ENCODE results near the gene TLK1.
"Not testable (repeated sequence)": the region's sequence is repeated elsewhere in the genome, so short reads cannot be mapped to it uniquely, and the experiment has no call there.

TLK1 gene

GRCh38 chr2:171100370-171100769 lies 60.3 kb downstream of the TLK1 start:
- no peak for TF ChIP-seq CTCF (IDR thresholded peaks at IDR 0.05; ENCODE audit: control insufficient read depth, extremely low read depth, insufficient read depth)
- no peak overlapping the region for H3K4me3 ChIP-seq (ENCODE audit: low read depth, low read length)

GRCh38 chr2:171098607-171099006 lies 62.1 kb downstream of the TLK1 start:
- no peak for DNase-seq (ENCODE audit: low read depth)
- no peak for TF ChIP-seq CTCF (IDR thresholded peaks at IDR 0.05; ENCODE audit: control insufficient read depth, extremely low read depth, insufficient read depth)
- H3K4me3 ChIP-seq (ENCODE audit: low read depth, low read length): no peak overlapping the region

More at GRCh38 chr2:171100370-171100769, 60.3 kb downstream of the TLK1 start:
- DNase-seq (ENCODE audit: low read depth): no peak

- no peak for TF ChIP-seq CTCF (IDR thresholded peaks at IDR 0.05; ENCODE audit: control insufficient read depth, extremely low read depth, insufficient read depth)
- DNase-seq (ENCODE audit: low read depth): no peak
Measured at GRCh38 chr2:171095014-171095582, 65.6 kb downstream of the TLK1 start.

GRCh38 chr2:171091517-171091916 lies 69.2 kb downstream of the TLK1 start:
- not testable (repeated sequence) for H3K4me3 ChIP-seq (ENCODE audit: low read depth, low read length); DNase-seq (ENCODE audit: low read depth)

More at GRCh38 chr2:171095014-171095582, 65.6 kb downstream of the TLK1 start:
- H3K4me3 ChIP-seq (ENCODE audit: low read depth, low read length): no peak overlapping the region

- TF ChIP-seq CTCF (IDR thresholded peaks at IDR 0.05; ENCODE audit: control insufficient read depth, extremely low read depth, insufficient read depth): no peak
- no peak overlapping the region for H3K4me3 ChIP-seq (ENCODE audit: low read depth, low read length)
- no peak for DNase-seq (ENCODE audit: low read depth)
Measured at GRCh38 chr2:171089489-171089888, 71.2 kb downstream of the TLK1 start.

GRCh38 chr2:171088057-171088834 lies 72.4 kb downstream of the TLK1 start:
- no peak overlapping the region for H3K4me3 ChIP-seq (ENCODE audit: low read depth, low read length)
- no peak for TF ChIP-seq CTCF (IDR thresholded peaks at IDR 0.05; ENCODE audit: control insufficient read depth, extremely low read depth, insufficient read depth)
- DNase-seq (ENCODE audit: low read depth): no peak

GRCh38 chr2:171087547-171087946 lies 73.1 kb downstream of the TLK1 start:
- no peak for TF ChIP-seq CTCF (IDR thresholded peaks at IDR 0.05; ENCODE audit: control insufficient read depth, extremely low read depth, insufficient read depth)
- H3K4me3 ChIP-seq (ENCODE audit: low read depth, low read length): no peak overlapping the region
- DNase-seq (ENCODE audit: low read depth): no peak

All from LNCaP clone FGC (cell line).